Ishikawa (cell line): Measurements from ENCODE around the gene NOS1.

Experiments used
- CEBPB ChIP-seq: IDR thresholded peaks from 2 replicates; pipeline ENCODE4 v1.6.1; 2012
- CREB1 ChIP-seq: IDR thresholded peaks from 2 replicates; pipeline ENCODE4 v1.6.1; 2012; ENCODE audit warnings: low read depth
- EGR1 ChIP-seq: IDR thresholded peaks from 2 replicates; pipeline ENCODE4 v1.6.1; 2012
- EP300 ChIP-seq: IDR thresholded peaks from 2 replicates; pipeline ENCODE4 v1.6.1; 2012; ENCODE audit warnings: borderline replicate concordance
- FOXM1 ChIP-seq: IDR thresholded peaks from 2 replicates; pipeline ENCODE4 v1.6.1; 2012; ENCODE audit warnings: low read depth, borderline replicate concordance
- MAX ChIP-seq: IDR thresholded peaks from 2 replicates; pipeline ENCODE4 v1.6.1; 2012
- NFIC ChIP-seq: IDR thresholded peaks from 2 replicates; pipeline ENCODE4 v1.6.1; 2012
- RAD21 ChIP-seq: IDR thresholded peaks from 2 replicates; pipeline ENCODE4 v1.6.1; 2012; ENCODE audit warnings: low read depth
- REST ChIP-seq: IDR thresholded peaks from 2 replicates; pipeline ENCODE4 v1.6.1; 2012; ENCODE audit warnings: low read depth, mild to moderate bottlenecking
- TAF1 ChIP-seq: IDR thresholded peaks from 2 replicates; pipeline ENCODE4 v1.6.1; 2012; ENCODE audit warnings: low read depth, mild to moderate bottlenecking
- TCF12 ChIP-seq: IDR thresholded peaks from 2 replicates; pipeline ENCODE4 v1.6.1; 2012; ENCODE audit warnings: low read depth
- TEAD4 ChIP-seq: IDR thresholded peaks from 2 replicates; pipeline ENCODE4 v1.6.1; 2012
- USF1 ChIP-seq: IDR thresholded peaks from 2 replicates; pipeline ENCODE4 v1.6.1; 2012
- YY1 ChIP-seq: IDR thresholded peaks from 2 replicates; pipeline ENCODE4 v1.6.1; 2012; ENCODE audit warnings: low read depth
- ZBTB7A ChIP-seq: IDR thresholded peaks from 2 replicates; pipeline ENCODE4 v1.6.1; 2012; ENCODE audit warnings: low read depth

NOS1 gene

GRCh38 chr12:117167769-117168168, 193.7 kb downstream of the NOS1 start:
- TF ChIP-seq TEAD4 = no peak
- no peak for TF ChIP-seq MAX
- TF ChIP-seq RAD21 = no peak
- no peak for TF ChIP-seq YY1
- no peak for TF ChIP-seq ZBTB7A
- TF ChIP-seq NFIC = no peak
- TF ChIP-seq CREB1 = no peak
- no peak for TF ChIP-seq REST
- TF ChIP-seq EP300 = no peak
- TF ChIP-seq CEBPB = no peak
- no peak for TF ChIP-seq EGR1
- no peak for TF ChIP-seq USF1
- no peak for TF ChIP-seq TAF1
- no peak for TF ChIP-seq FOXM1

GRCh38 chr12:117166107-117166506, 195.3 kb downstream of the NOS1 start:
- TF ChIP-seq ZBTB7A (no peak), TEAD4 (no peak), YY1 (no peak), TCF12 (no peak), RAD21 (no peak), FOXM1 (no peak), EP300 (no peak), USF1 (no peak), EGR1 (no peak), TAF1 (no peak), NFIC (no peak), CREB1 (no peak), MAX (no peak), CEBPB (no peak), REST (no peak)

GRCh38 chr12:117165342-117165741, 196.1 kb downstream of the NOS1 start:
- TF ChIP-seq EP300 = no peak

- TF ChIP-seq REST = no peak
- no peak for TF ChIP-seq USF1
- TF ChIP-seq ZBTB7A = no peak
- TF ChIP-seq YY1 = no peak
- TF ChIP-seq TCF12 = no peak
Measured at GRCh38 chr12:117162633-117163032, 198.8 kb downstream of the NOS1 start.

- TF ChIP-seq EGR1 = no peak
- TF ChIP-seq NFIC = no peak
- TF ChIP-seq YY1 = no peak
- no peak for TF ChIP-seq TCF12
- no peak for TF ChIP-seq REST
- TF ChIP-seq FOXM1 = no peak
- TF ChIP-seq USF1 = no peak
- TF ChIP-seq TAF1 = no peak
- no peak for TF ChIP-seq CREB1
- no peak for TF ChIP-seq TEAD4
- no peak for TF ChIP-seq EP300
- TF ChIP-seq RAD21 = no peak
Measured at GRCh38 chr12:117162167-117162539, 199.3 kb downstream of the NOS1 start.
